Measurements from ENCODE around the gene SFRP2.
A peak's percentile ranks its signal among the peaks of the same experiment; 100 is the strongest.

The SFRP2 gene

GRCh38 chr4:153809916-153810810 is 21.3 kb upstream of the SFRP2 start:
- peaks cover 7% of the 10 kb centered on the region for H3K4me1 Mint-ChIP-seq (ENCODE audit: low read depth)
- H3K36me3 Mint-ChIP-seq (ENCODE audit: low read depth), result no peaks in the 10 kb centered on the region
- H3K4me3 Mint-ChIP-seq, result no peak overlapping the region
- no peak overlapping the region for H3K27ac Mint-ChIP-seq
- H3K9me3 Mint-ChIP-seq, result peaks cover 8% of the 10 kb centered on the region
- peaks cover 17% of the 10 kb centered on the region for H3K27me3 Mint-ChIP-seq
- intact Hi-C loops (cut with micrococcal nuclease), result no loop called here

- Mint-ChIP-seq H3K27ac (no peak overlapping the region), H3K9me3 (peaks cover 8% of the 10 kb centered on the region), H3K27me3 (peaks cover 11% of the 10 kb centered on the region), H3K36me3 (ENCODE audit: low read depth) (no peaks in the 10 kb centered on the region), H3K4me3 (no peak overlapping the region), H3K4me1 (ENCODE audit: low read depth) (peaks cover 7% of the 10 kb centered on the region)
- intact Hi-C loops (cut with micrococcal nuclease), result no loop called here
These were observed 20.4 kb upstream of the SFRP2 start for GRCh38 chr4:153809307-153809706.

- intact Hi-C loops (cut with micrococcal nuclease), result no loop called here
- H3K4me3 Mint-ChIP-seq, result no peak overlapping the region
- H3K9me3 Mint-ChIP-seq, result peaks cover 8% of the 10 kb centered on the region
- H3K27me3 Mint-ChIP-seq, result peaks cover 10% of the 10 kb centered on the region
- no peak overlapping the region for H3K27ac Mint-ChIP-seq
- H3K36me3 Mint-ChIP-seq (ENCODE audit: low read depth), result no peaks in the 10 kb centered on the region
- peaks cover 7% of the 10 kb centered on the region for H3K4me1 Mint-ChIP-seq (ENCODE audit: low read depth)
These were observed 19.3 kb upstream of the SFRP2 start for GRCh38 chr4:153808175-153808574.

- intact Hi-C loops (cut with micrococcal nuclease), result no loop called here
- no peak overlapping the region for H3K4me3 Mint-ChIP-seq
These were observed 17.2 kb upstream of the SFRP2 start for GRCh38 chr4:153806073-153806472.

GRCh38 chr4:153804722-153805121 is 15.8 kb upstream of the SFRP2 start:
- no peaks in the 10 kb centered on the region for H3K36me3 Mint-ChIP-seq (ENCODE audit: low read depth)
- peaks cover 8% of the 10 kb centered on the region for H3K9me3 Mint-ChIP-seq
- peaks cover 14% of the 10 kb centered on the region for H3K27me3 Mint-ChIP-seq
- H3K27ac Mint-ChIP-seq, result no peak overlapping the region
- H3K4me3 Mint-ChIP-seq, result no peak overlapping the region
- peaks cover 3% of the 10 kb centered on the region for H3K4me1 Mint-ChIP-seq (ENCODE audit: low read depth)
- intact Hi-C loops (cut with micrococcal nuclease), result no loop called here

More at GRCh38 chr4:153806073-153806472, 17.2 kb upstream of the SFRP2 start:
- Mint-ChIP-seq H3K27ac (no peak overlapping the region), H3K27me3 (peaks cover 14% of the 10 kb centered on the region), H3K36me3 (ENCODE audit: low read depth) (no peaks in the 10 kb centered on the region), H3K9me3 (peaks cover 8% of the 10 kb centered on the region), H3K4me1 (ENCODE audit: low read depth) (peaks cover 7% of the 10 kb centered on the region)

GRCh38 chr4:153799694-153800074 is 10.8 kb upstream of the SFRP2 start:
- no peaks in the 10 kb centered on the region for H3K9me3 Mint-ChIP-seq
- no peaks in the 10 kb centered on the region for H3K4me1 Mint-ChIP-seq (ENCODE audit: low read depth)
- no peaks in the 10 kb centered on the region for H3K36me3 Mint-ChIP-seq (ENCODE audit: low read depth)
- peaks cover 40% of the 10 kb centered on the region for H3K27me3 Mint-ChIP-seq
- intact Hi-C loops (cut with micrococcal nuclease), result no loop called here
- no peak overlapping the region for H3K27ac Mint-ChIP-seq
- no peak overlapping the region for H3K4me3 Mint-ChIP-seq

GRCh38 chr4:153798901-153799693 is 10.2 kb upstream of the SFRP2 start:
- Mint-ChIP-seq H3K9me3 (no peaks in the 10 kb centered on the region), H3K36me3 (ENCODE audit: low read depth) (no peaks in the 10 kb centered on the region), H3K27ac (no peak overlapping the region), H3K4me1 (ENCODE audit: low read depth) (no peaks in the 10 kb centered on the region), H3K27me3 (peaks cover 46% of the 10 kb centered on the region), H3K4me3 (no peak overlapping the region)
- intact Hi-C loops (cut with micrococcal nuclease), result no loop called here

- intact Hi-C loops (cut with micrococcal nuclease), result no loop called here
These were observed 9.5 kb upstream of the SFRP2 start for GRCh38 chr4:153798420-153798819.

GRCh38 chr4:153794006-153794405 is 5.1 kb upstream of the SFRP2 start:
- Mint-ChIP-seq H3K27ac (no peak overlapping the region), H3K9me3 (no peaks in the 10 kb centered on the region), H3K36me3 (ENCODE audit: low read depth) (no peaks in the 10 kb centered on the region), H3K27me3 (peaks cover 90% of the 10 kb centered on the region), H3K4me3 (no peak overlapping the region), H3K4me1 (ENCODE audit: low read depth) (peaks cover 37% of the 10 kb centered on the region)
- intact Hi-C loops (cut with micrococcal nuclease), result no loop called here

More at GRCh38 chr4:153798420-153798819, 9.5 kb upstream of the SFRP2 start:
- Mint-ChIP-seq H3K4me1 (ENCODE audit: low read depth) (no peaks in the 10 kb centered on the region), H3K4me3 (no peak overlapping the region), H3K36me3 (ENCODE audit: low read depth) (no peaks in the 10 kb centered on the region), H3K27me3 (peaks cover 52% of the 10 kb centered on the region), H3K27ac (no peak overlapping the region), H3K9me3 (no peaks in the 10 kb centered on the region)

- H3K36me3 Mint-ChIP-seq (ENCODE audit: low read depth), result no peaks in the 10 kb centered on the region
- H3K4me1 Mint-ChIP-seq (ENCODE audit: low read depth), result peaks cover 50% of the 10 kb centered on the region
- H3K27me3 Mint-ChIP-seq, result peaks cover 94% of the 10 kb centered on the region
These were observed 3.9 kb upstream of the SFRP2 start for GRCh38 chr4:153792618-153793247.

GRCh38 chr4:153791746-153792617 is 3.1 kb upstream of the SFRP2 start:
- Mint-ChIP-seq H3K9me3 (no peaks in the 10 kb centered on the region), H3K4me1 (ENCODE audit: low read depth) (peaks cover 52% of the 10 kb centered on the region), H3K27ac (no peak overlapping the region), H3K27me3 (peaks cover 97% of the 10 kb centered on the region), H3K36me3 (ENCODE audit: low read depth) (no peaks in the 10 kb centered on the region), H3K4me3 (peak overlapping the region; percentile 60)
- intact Hi-C loops (cut with micrococcal nuclease), result no loop called here

More at GRCh38 chr4:153792618-153793247, 3.9 kb upstream of the SFRP2 start:
- H3K9me3 Mint-ChIP-seq, result no peaks in the 10 kb centered on the region
- H3K27ac Mint-ChIP-seq, result no peak overlapping the region
- intact Hi-C loops (cut with micrococcal nuclease), result no loop called here
- peak overlapping the region; percentile 60 for H3K4me3 Mint-ChIP-seq

GRCh38 chr4:153790962-153791551 is 2.2 kb upstream of the SFRP2 start:
- Mint-ChIP-seq H3K36me3 (ENCODE audit: low read depth) (no peaks in the 10 kb centered on the region), H3K27me3 (peaks cover 98% of the 10 kb centered on the region), H3K4me3 (peak overlapping the region; percentile 42), H3K4me1 (ENCODE audit: low read depth) (peaks cover 52% of the 10 kb centered on the region), H3K9me3 (no peaks in the 10 kb centered on the region), H3K27ac (no peak overlapping the region)
- intact Hi-C loops (cut with micrococcal nuclease), result no loop called here

GRCh38 chr4:153790500-153790865 is 1.6 kb upstream of the SFRP2 start:
- Mint-ChIP-seq H3K27ac (no peak overlapping the region), H3K4me3 (no peak overlapping the region)

More at GRCh38 chr4:153790500-153790865, 1.6 kb upstream of the SFRP2 start:
- intact Hi-C loops (cut with micrococcal nuclease), result no loop called here
- Mint-ChIP-seq H3K9me3 (no peaks in the 10 kb centered on the region), H3K4me1 (ENCODE audit: low read depth) (peaks cover 52% of the 10 kb centered on the region), H3K27me3 (peaks cover 99% of the 10 kb centered on the region), H3K36me3 (ENCODE audit: low read depth) (no peaks in the 10 kb centered on the region)
